Right atrium auricular region (tissue), 2 donors: ENCODE measurements around the gene RSU1. TPM values are rescaled to one million over a fixed set of nuclear protein-coding genes. Genes with fewer than 3 reads are reported as not detected.

Experiments used
- DNase-seq: peaks from one replicate; pipeline ENCODE4 v3.0.0-alpha.2; 2019; ENCODE audit warnings: low spot score
- H3K27ac ChIP-seq, 2 donors: fragments of 200-600 bp; sonication (generic); 1 replicate in 1 of 2; 2 replicates in 1 of 2; pipeline ENCODE4 v1.5.1; 2016 to 2019
- H3K27me3 ChIP-seq, 2 donors: fragments of 200-600 bp; sonication (generic); one replicate each; pipeline versions ENCODE4 v1.5.1 to v1.6.0; 2017 to 2019
- H3K36me3 ChIP-seq: fragments of 200-600 bp; sonication (generic); one replicate; pipeline ENCODE4 v1.5.1; 2016
- H3K4me1 ChIP-seq, 2 donors: fragments of 200-600 bp; sonication (generic); one replicate each; pipeline versions ENCODE4 v1.5.1 to v1.6.0; 2017 to 2019
- H3K4me3 ChIP-seq, 2 donors: fragments of 200-600 bp; sonication (generic); 1 replicate in 1 of 2; 2 replicates in 1 of 2; pipeline ENCODE4 v1.5.1; 2017 to 2019; ENCODE audit warnings: mild to moderate bottlenecking in 1 of 2, moderate library complexity in 1 of 2
- H3K9me3 ChIP-seq, 2 donors: fragments of 200-600 bp; sonication (generic); one replicate each; pipeline ENCODE4 v1.5.1; 2019
- total RNA-seq, 2 donors: library from RNA; depleted of rRNA; stranded (reverse); fragments of >200 nt; gene quantifications; one replicate each; pipeline ENCODE4 v1.1.0, GENCODE V29; 2016
- TF ChIP-seq, protein P1 (sequence below), 2 donors: fragments of 200-600 bp; sonication (generic); IDR thresholded peaks; one replicate each; pipeline ENCODE4 v1.5.1; 2019; ENCODE audit warnings: antibody characterized with exemption in 2 of 2

The RSU1 gene
- total RNA-seq, 2 donors from 2014 or later, result 40.3 to 45.4 TPM

DNA sequence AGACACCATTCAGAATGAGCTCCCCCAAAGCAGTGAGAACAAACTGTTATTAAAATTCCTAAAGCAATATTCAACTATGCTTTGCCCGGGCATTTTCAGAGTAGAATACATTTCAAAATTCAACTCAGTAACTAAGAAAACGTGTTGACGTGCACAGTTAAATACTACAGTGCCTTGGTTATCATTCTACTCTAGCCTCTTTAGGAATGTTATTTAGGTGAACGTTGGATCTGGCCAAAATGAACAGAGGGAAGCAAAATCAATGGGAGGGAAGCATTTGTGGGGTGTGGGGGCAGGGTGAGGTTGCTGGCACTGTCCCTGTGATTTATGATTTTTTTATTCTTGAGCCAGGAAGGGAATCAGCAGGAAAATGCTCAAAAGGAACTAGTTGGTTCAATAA, 27.5 kb downstream of the RSU1 start:
- Histone ChIP-seq H3K9me3 (no peaks in the 10 kb centered on the region), H3K4me3 (no peak overlapping the region), H3K36me3 (no peaks in the 10 kb centered on the region), H3K27me3 (no peaks in the 10 kb centered on the region), H3K4me1 (peaks cover 0 to 12% of the 10 kb centered on the region in 2 donors), H3K27ac (no peak overlapping the region)
- TF ChIP-seq, protein P1, sequence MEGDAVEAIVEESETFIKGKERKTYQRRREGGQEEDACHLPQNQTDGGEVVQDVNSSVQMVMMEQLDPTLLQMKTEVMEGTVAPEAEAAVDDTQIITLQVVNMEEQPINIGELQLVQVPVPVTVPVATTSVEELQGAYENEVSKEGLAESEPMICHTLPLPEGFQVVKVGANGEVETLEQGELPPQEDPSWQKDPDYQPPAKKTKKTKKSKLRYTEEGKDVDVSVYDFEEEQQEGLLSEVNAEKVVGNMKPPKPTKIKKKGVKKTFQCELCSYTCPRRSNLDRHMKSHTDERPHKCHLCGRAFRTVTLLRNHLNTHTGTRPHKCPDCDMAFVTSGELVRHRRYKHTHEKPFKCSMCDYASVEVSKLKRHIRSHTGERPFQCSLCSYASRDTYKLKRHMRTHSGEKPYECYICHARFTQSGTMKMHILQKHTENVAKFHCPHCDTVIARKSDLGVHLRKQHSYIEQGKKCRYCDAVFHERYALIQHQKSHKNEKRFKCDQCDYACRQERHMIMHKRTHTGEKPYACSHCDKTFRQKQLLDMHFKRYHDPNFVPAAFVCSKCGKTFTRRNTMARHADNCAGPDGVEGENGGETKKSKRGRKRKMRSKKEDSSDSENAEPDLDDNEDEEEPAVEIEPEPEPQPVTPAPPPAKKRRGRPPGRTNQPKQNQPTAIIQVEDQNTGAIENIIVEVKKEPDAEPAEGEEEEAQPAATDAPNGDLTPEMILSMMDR (IDR thresholded peaks at IDR 0.05), result no peak
- DNase-seq, result no peak

DNA sequence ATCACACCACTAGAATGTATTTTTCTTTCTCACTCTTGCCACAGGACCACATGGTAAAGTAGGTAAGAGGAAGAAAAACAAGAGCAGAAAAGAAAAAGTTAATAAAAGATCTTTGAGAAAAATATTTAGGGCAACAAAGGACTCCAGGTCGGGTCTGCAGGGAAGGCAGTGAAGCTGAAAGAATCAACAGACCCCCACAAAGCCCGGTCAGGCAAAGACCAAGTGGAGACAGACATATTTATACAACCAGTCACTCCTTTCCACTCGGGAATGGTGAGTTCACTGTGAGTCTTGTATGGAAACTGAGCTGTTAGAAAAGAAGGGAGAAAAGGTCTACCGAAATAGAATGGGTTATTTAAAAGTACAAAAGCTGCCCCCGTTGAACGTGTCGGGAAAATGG, 28.0 kb downstream of the RSU1 start:
- Histone ChIP-seq H3K4me3 (no peak overlapping the region), H3K9me3 (no peaks in the 10 kb centered on the region), H3K36me3 (no peaks in the 10 kb centered on the region), H3K27me3 (no peaks in the 10 kb centered on the region), H3K4me1 (peaks cover 0 to 12% of the 10 kb centered on the region in 2 donors), H3K27ac (no peak overlapping the region)
- no peak for DNase-seq
- TF ChIP-seq, protein P1 (IDR thresholded peaks at IDR 0.05), result no peak

DNA sequence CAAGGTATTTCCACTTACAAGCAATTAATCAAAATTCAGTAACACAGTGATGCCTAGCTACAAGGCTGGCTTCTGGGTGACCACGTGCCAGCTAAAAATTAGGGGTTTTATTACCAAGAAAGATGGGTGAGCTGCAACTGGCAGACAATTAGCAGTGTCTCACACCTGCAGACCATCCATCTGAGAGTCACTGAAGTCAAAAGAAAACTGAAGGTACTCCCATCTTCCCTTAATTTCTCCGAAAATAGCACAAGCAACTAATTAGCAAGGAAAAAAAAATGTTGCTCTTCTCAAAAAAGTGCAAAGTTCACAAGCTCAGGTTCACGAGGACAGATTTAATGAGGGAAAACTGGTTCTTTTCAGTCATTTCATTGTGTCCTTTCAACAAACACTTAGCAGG, 28.4 kb downstream of the RSU1 start:
- DNase-seq, result no peak
- Histone ChIP-seq H3K9me3 (no peaks in the 10 kb centered on the region), H3K4me1 (peaks cover 0 to 12% of the 10 kb centered on the region in 2 donors), H3K36me3 (no peaks in the 10 kb centered on the region), H3K27me3 (no peaks in the 10 kb centered on the region), H3K4me3 (no peak overlapping the region), H3K27ac (no peak overlapping the region)
- TF ChIP-seq, protein P1 (IDR thresholded peaks at IDR 0.05), result no peak

DNA sequence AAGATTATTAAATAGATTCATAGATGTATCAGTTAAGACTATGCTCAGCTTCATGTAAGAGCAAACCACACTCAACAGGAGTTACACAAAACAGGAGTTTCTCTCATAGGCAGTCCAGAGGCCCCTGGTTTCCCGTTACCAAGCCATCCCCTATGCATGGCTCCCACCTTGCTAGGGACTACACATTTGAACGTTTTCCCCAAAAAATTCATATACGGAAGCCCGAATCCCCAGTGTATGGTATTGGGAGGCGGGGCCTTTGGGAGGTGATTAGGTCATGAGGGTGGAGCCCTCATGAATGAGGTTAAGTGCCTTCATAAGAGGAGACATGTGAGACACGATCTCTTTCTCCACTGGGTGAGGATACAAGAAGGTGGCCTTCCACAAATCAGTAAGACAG, 29.1 kb downstream of the RSU1 start:
- Histone ChIP-seq H3K27me3 (no peaks in the 10 kb centered on the region), H3K36me3 (no peaks in the 10 kb centered on the region), H3K27ac (no peak overlapping the region), H3K9me3 (no peaks in the 10 kb centered on the region), H3K4me1 (peaks cover 0 to 12% of the 10 kb centered on the region in 2 donors), H3K4me3 (no peak overlapping the region)
- TF ChIP-seq, protein P1 (IDR thresholded peaks at IDR 0.05), result no peak
- DNase-seq, result no peak

DNA sequence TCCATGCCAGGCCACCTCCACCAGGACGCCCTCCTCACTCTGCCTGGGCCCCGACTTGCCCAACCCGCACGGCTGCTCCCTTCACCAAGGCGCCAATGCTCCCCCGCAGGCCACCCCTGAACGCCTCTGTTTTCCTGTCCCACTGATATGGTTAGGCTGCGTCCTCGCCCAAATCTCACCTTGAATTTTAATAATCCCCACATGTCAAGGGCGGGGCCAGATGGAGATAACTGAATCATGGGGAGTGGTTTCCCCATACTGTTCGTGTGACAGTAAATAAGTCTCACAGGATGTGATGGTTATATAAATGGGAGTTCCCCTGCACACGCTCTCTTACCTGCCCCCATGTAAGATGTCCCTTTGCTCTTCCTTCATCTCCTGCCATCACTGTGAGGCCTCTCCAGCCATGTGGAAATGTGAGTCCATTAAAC, 29.8 kb downstream of the RSU1 start:
- Histone ChIP-seq H3K27me3 (no peaks in the 10 kb centered on the region), H3K9me3 (no peaks in the 10 kb centered on the region), H3K36me3 (no peaks in the 10 kb centered on the region), H3K4me3 (no peak overlapping the region), H3K27ac (no peak overlapping the region), H3K4me1 (peaks cover 0 to 12% of the 10 kb centered on the region in 2 donors)
- TF ChIP-seq, protein P1 (IDR thresholded peaks at IDR 0.05), result no peak
- no peak for DNase-seq

DNA sequence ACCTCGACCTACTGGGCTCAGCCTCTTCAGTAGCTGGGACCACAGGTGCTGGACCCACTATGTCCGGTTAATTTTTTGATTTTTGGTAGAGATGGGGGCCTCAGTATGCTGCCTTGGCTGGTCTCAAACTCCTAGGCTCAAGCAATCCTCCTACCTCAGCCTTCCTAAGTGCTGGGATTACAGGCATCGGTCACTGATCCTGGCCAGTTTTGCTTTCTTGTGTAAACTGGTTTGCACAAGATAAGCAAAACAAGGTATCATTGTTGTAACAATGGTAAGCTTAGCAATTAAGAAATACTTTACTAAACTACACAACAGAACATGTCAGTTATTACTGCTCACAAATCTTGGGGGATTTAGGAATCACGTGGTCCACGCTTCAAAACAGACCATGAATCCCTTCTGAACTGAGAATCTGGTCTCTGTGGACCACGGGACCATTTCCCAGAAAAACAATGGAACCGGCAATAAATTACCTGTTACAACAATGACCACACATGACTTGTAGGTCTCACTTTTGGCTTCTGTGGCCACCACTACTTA, 36.8 kb downstream of the RSU1 start:
- H3K9me3 ChIP-seq, result no peaks in the 10 kb centered on the region
- peaks cover 0 to 3% of the 10 kb centered on the region in 2 donors for H3K4me1 ChIP-seq
- TF ChIP-seq, protein P1 (IDR thresholded peaks at IDR 0.05), result no peak
- no peaks in the 10 kb centered on the region for H3K36me3 ChIP-seq
- no peak overlapping the region for H3K4me3 ChIP-seq
- no peak for DNase-seq
- no peaks in the 10 kb centered on the region for H3K27me3 ChIP-seq
- no peak overlapping the region for H3K27ac ChIP-seq
